ENCODE measurements around the gene RNGTT.

The RNGTT gene

GRCh38 chr6:88705601-88706000, 257.8 kb downstream of the RNGTT start:
- TF ChIP-seq CTCF (conservative IDR thresholded peaks at IDR 0.05; ENCODE audit: low read length) (no peak), EZH2phosphoT487 (IDR thresholded peaks at IDR 0.05; ENCODE audit: borderline replicate concordance) (no peak)
- H2AFZ ChIP-seq (ENCODE audit: low read length): no peak overlapping the region
- H3K9ac ChIP-seq (ENCODE audit: low read depth, low read length, poor library complexity, severe bottlenecking): peak overlapping the region; percentile 57
- no peaks in the 10 kb centered on the region for H3K9me3 ChIP-seq (ENCODE audit: insufficient read depth, low read depth, low read length)
- H4K20me1 ChIP-seq (ENCODE audit: insufficient read depth, low read length, poor library complexity, severe bottlenecking): no peaks in the 10 kb centered on the region
- H3K4me2 ChIP-seq (ENCODE audit: low read depth, low read length, poor library complexity, severe bottlenecking): peak overlapping the region; percentile 64
- H3K27me3 ChIP-seq (ENCODE audit: insufficient read depth, low read length, poor library complexity, severe bottlenecking): no peaks in the 10 kb centered on the region
- H3K36me3 ChIP-seq (ENCODE audit: insufficient read depth, low read length): peaks cover 4% of the 10 kb centered on the region
- peaks cover 9% of the 10 kb centered on the region; the same call in 1 of the 2 replicates for H3F3A ChIP-seq (ENCODE audit: low read depth)
- H3K79me2 ChIP-seq (ENCODE audit: insufficient read depth, low read length): peaks cover 7% of the 10 kb centered on the region; the same call in 1 of the 2 replicates
- H3K4me1 ChIP-seq (ENCODE audit: insufficient read depth, low read length, poor library complexity, severe bottlenecking): peaks cover 31% of the 10 kb centered on the region
- H3K4me3 ChIP-seq (ENCODE audit: low read length, poor library complexity, severe bottlenecking): peak overlapping the region; percentile 56
- H3K9me2 ChIP-seq (replicated peaks; ENCODE audit: low read depth, low read length): no peaks in the 10 kb centered on the region

GRCh38 chr6:88704980-88705379, 258.4 kb downstream of the RNGTT start:
- Histone ChIP-seq H3K4me2 (ENCODE audit: low read depth, low read length, poor library complexity, severe bottlenecking) (peak overlapping the region; percentile 64), H3K9me3 (ENCODE audit: insufficient read depth, low read depth, low read length) (no peaks in the 10 kb centered on the region)

GRCh38 chr6:88702956-88703556, 260.4 kb downstream of the RNGTT start:
- Histone ChIP-seq H3K27me3 (ENCODE audit: insufficient read depth, low read length, poor library complexity, severe bottlenecking) (no peaks in the 10 kb centered on the region), H3F3A (ENCODE audit: low read depth) (peaks cover 9% of the 10 kb centered on the region; the same call in 1 of the 2 replicates), H3K9me3 (ENCODE audit: insufficient read depth, low read depth, low read length) (no peaks in the 10 kb centered on the region), H2AFZ (ENCODE audit: low read length) (no peak overlapping the region), H3K9me2 (replicated peaks; ENCODE audit: low read depth, low read length) (no peaks in the 10 kb centered on the region), H3K79me2 (ENCODE audit: insufficient read depth, low read length) (peaks cover 7% of the 10 kb centered on the region; the same call in 1 of the 2 replicates), H4K20me1 (ENCODE audit: insufficient read depth, low read length, poor library complexity, severe bottlenecking) (no peaks in the 10 kb centered on the region), H3K4me3 (ENCODE audit: low read length, poor library complexity, severe bottlenecking) (no peak overlapping the region), H3K4me2 (ENCODE audit: low read depth, low read length, poor library complexity, severe bottlenecking) (no peak overlapping the region), H3K4me1 (ENCODE audit: insufficient read depth, low read length, poor library complexity, severe bottlenecking) (peaks cover 27% of the 10 kb centered on the region), H3K36me3 (ENCODE audit: insufficient read depth, low read length) (peaks cover 4% of the 10 kb centered on the region), H3K9ac (ENCODE audit: low read depth, low read length, poor library complexity, severe bottlenecking) (no peak overlapping the region)
- no peak for TF ChIP-seq CTCF (conservative IDR thresholded peaks at IDR 0.05; ENCODE audit: low read length)

More at GRCh38 chr6:88704980-88705379, 258.4 kb downstream of the RNGTT start:
- TF ChIP-seq CTCF (conservative IDR thresholded peaks at IDR 0.05; ENCODE audit: low read length): no peak
- no peaks in the 10 kb centered on the region for H4K20me1 ChIP-seq (ENCODE audit: insufficient read depth, low read length, poor library complexity, severe bottlenecking)
- no peaks in the 10 kb centered on the region for H3K9me2 ChIP-seq (replicated peaks; ENCODE audit: low read depth, low read length)
- peaks cover 4% of the 10 kb centered on the region for H3K36me3 ChIP-seq (ENCODE audit: insufficient read depth, low read length)
- H3K4me3 ChIP-seq (ENCODE audit: low read length, poor library complexity, severe bottlenecking): peak overlapping the region; percentile 56
- H2AFZ ChIP-seq (ENCODE audit: low read length): no peak overlapping the region
- peaks cover 31% of the 10 kb centered on the region for H3K4me1 ChIP-seq (ENCODE audit: insufficient read depth, low read length, poor library complexity, severe bottlenecking)
- H3F3A ChIP-seq (ENCODE audit: low read depth): peaks cover 9% of the 10 kb centered on the region; the same call in 1 of the 2 replicates
- no peaks in the 10 kb centered on the region for H3K27me3 ChIP-seq (ENCODE audit: insufficient read depth, low read length, poor library complexity, severe bottlenecking)
- peaks cover 7% of the 10 kb centered on the region; the same call in 1 of the 2 replicates for H3K79me2 ChIP-seq (ENCODE audit: insufficient read depth, low read length)
- H3K9ac ChIP-seq (ENCODE audit: low read depth, low read length, poor library complexity, severe bottlenecking): peak overlapping the region; percentile 57

All from Loucy (cell line).